K562 (cell line): ENCODE measurements around the gene TRAP1. TPM values are rescaled to one million over a fixed set of nuclear protein-coding genes. Genes with fewer than 3 reads are reported as not detected.

Experiments
- ATAC-seq: fragments of 200-7000 bp; cut with Tn5 transposase; 3 replicates; pipeline ENCODE4 v1.9.1; 2020; ENCODE audit warnings: moderate library complexity
- BruUV-seq: library from RNA; stranded (reverse); fragments of 400-500 nt; replicated peaks from 2 replicates; lab custom pipeline; 2021; lab: Mats Ljungman, UMichigan
- CTCF ChIA-PET: fragments of 300-600 bp; formaldehyde crosslinking; extraction: SDS; loops from one replicate; lab custom pipeline; 2021; ENCODE audit warnings: low intra/inter-chr PET ratio; lab: Yijun Ruan, JAX
- POLR2A ChIA-PET: fragments of 300-600, 350-650 bp; sonication (Branson Sonifier 250); formaldehyde crosslinking; extraction: SDS; loops from one replicate; lab custom pipeline; 2021; ENCODE audit warnings: antibody characterized with exemption, inconsistent platforms; lab: Yijun Ruan, JAX
- DNase-seq, 4 experiments: peaks; one replicate each; pipeline versions ENCODE4 v3.0.0 to v3.0.0-alpha.2; 2011 to 2018; ENCODE audit warnings: low spot score in 3 of 4, mixed read lengths in 3 of 4; ENCODE audit errors: extremely low read depth in 1 of 4
- FAIRE-seq: peaks from 2 replicates; lab custom pipeline; 2011; peaks lifted over from hg19 to GRCh38; lab: Jason Lieb, UNC
- H2AFZ ChIP-seq: 2 replicates; pipeline ENCODE4 v1.6.0; 2011; ENCODE audit warnings: low read depth, low read length, control low read depth, inconsistent platforms
- H3K27ac ChIP-seq: fragments of 200-600 bp; 3 replicates; pipeline ENCODE4 v1.8.0; 2011; ENCODE audit warnings: low read depth, mild to moderate bottlenecking, control low read depth, inconsistent platforms, low read length, moderate library complexity, mixed read lengths; ENCODE audit errors: extremely low read depth
- H3K27me3 ChIP-seq, 2 experiments: fragments of 300-600 bp in 1 of 2; 2 replicates in 1 of 2; 3 replicates in 1 of 2; pipeline versions ENCODE4 v1.6.0 to v1.8.0; 2011; ENCODE audit warnings: inconsistent platforms in 2 of 2, low read length in 2 of 2, mild to moderate bottlenecking in 1 of 2, mixed read lengths in 1 of 2, moderate library complexity in 1 of 2; ENCODE audit not compliant: control insufficient read depth in 2 of 2, insufficient read depth in 2 of 2
- H3K36me3 ChIP-seq: fragments of 300-600 bp; 3 replicates; pipeline ENCODE4 v1.8.0; 2011; ENCODE audit warnings: mild to moderate bottlenecking, low read length, inconsistent platforms; ENCODE audit not compliant: control insufficient read depth, insufficient read depth
- H3K4me1 ChIP-seq, 2 experiments: fragments of 200-600 bp in 1 of 2; replicated peaks in 1 of 2; 2 replicates in 1 of 2; 3 replicates in 1 of 2; pipeline versions ENCODE4 v1.5.1 to v1.8.0; 2011; ENCODE audit warnings: inconsistent platforms in 2 of 2, low read length in 2 of 2, mild to moderate bottlenecking in 1 of 2, mixed read lengths in 1 of 2, moderate library complexity in 1 of 2; ENCODE audit not compliant: control insufficient read depth in 2 of 2, insufficient read depth in 2 of 2
- H3K4me2 ChIP-seq: 2 replicates; pipeline ENCODE4 v1.6.1; 2011; ENCODE audit warnings: low read length, control low read depth, inconsistent platforms, mixed read lengths; ENCODE audit not compliant: insufficient read depth
- H3K4me3 ChIP-seq: fragments of 200-600 bp; sonication (generic), shearing (Covaris generic); 2 replicates; pipeline ENCODE4 v1.5.1; 2016; ENCODE audit warnings: control low read depth, inconsistent platforms
- H3K79me2 ChIP-seq: fragments of 200-600 bp; 3 replicates; pipeline ENCODE4 v1.8.0; 2011; ENCODE audit warnings: low read length, inconsistent platforms; ENCODE audit not compliant: control insufficient read depth, insufficient read depth
- H3K9ac ChIP-seq, 2 experiments: 2 replicates each; pipeline versions ENCODE4 v1.6.0 to v1.6.1; 2011; ENCODE audit warnings: low read depth in 2 of 2, low read length in 2 of 2, control low read depth in 1 of 2, inconsistent platforms in 1 of 2, mild to moderate bottlenecking in 1 of 2, mixed read lengths in 1 of 2; ENCODE audit not compliant: insufficient read depth in 1 of 2
- H3K9me1 ChIP-seq: one replicate; pipeline ENCODE4 v1.6.0; 2011; ENCODE audit warnings: inconsistent platforms, mild to moderate bottlenecking, low read length, moderate library complexity; ENCODE audit not compliant: control insufficient read depth, insufficient read depth
- H3K9me3 ChIP-seq: replicated peaks from 2 replicates; pipeline ENCODE4 v1.5.1; 2011; ENCODE audit warnings: low read depth, low read length, inconsistent platforms; ENCODE audit not compliant: control insufficient read depth, insufficient read depth
- H4K20me1 ChIP-seq: replicated peaks from 2 replicates; pipeline ENCODE4 v1.6.1; 2011; ENCODE audit warnings: low read length, inconsistent platforms, mixed read lengths; ENCODE audit not compliant: control insufficient read depth, insufficient read depth
- BCOR ChIP-seq: fragments of 450-650 bp; IDR thresholded peaks from 2 replicates; pipeline ENCODE4 v1.6.1; 2016
- NFXL1 ChIP-seq: fragments of 450-650 bp; formaldehyde crosslinking; IDR thresholded peaks from 2 replicates; pipeline ENCODE4 v1.4.0; 2021; ENCODE audit warnings: mild to moderate bottlenecking
- NR2F6 ChIP-seq: fragments of 450-650 bp; formaldehyde crosslinking; IDR thresholded peaks from 2 replicates; pipeline ENCODE4 v1.4.0; 2020; ENCODE audit warnings: mild to moderate bottlenecking
- SAFB2 ChIP-seq: fragments of 200-400 bp; formaldehyde crosslinking; IDR thresholded peaks from 2 replicates; pipeline ENCODE4 v1.6.1; 2018; ENCODE audit warnings: borderline replicate concordance, low read length, low read depth, moderate library complexity; ENCODE audit not compliant: severe bottlenecking
- SMC3 ChIP-seq: conservative IDR thresholded peaks from 2 replicates; pipeline ENCODE4 v1.6.1; 2011; ENCODE audit warnings: low read depth, low read length, improper control_type of control experiment; ENCODE audit not compliant: insufficient read depth
- TEAD1 ChIP-seq, 2 experiments: fragments of 450-650 bp in 1 of 2; sonication (generic) in 1 of 2; formaldehyde crosslinking; IDR thresholded peaks; 2 replicates each; pipeline versions ENCODE4 v1.4.0 to v1.8.0; 2020 to 2022; ENCODE audit warnings: mild to moderate bottlenecking in 2 of 2, missing genetic modification reagents in 1 of 2
- WGBS: fragments of 100-300 bp; shearing (Covaris generic); methylation state at CpG from one replicate; pipeline ENCODE4 v1.1.6; 2016; ENCODE audit warnings: low coverage, mixed read lengths; ENCODE audit not compliant: insufficient coverage; ENCODE audit errors: missing lambda C conversion rate; 5-methylcytosine and 5-hydroxymethylcytosine counted together
- in situ Hi-C: fragments of 300-500 bp; cut with MboI; formaldehyde crosslinking; loops from 4 replicates; pipeline ENCODE4 v1.15.0; 2018; ENCODE audit warnings: inconsistent platforms, mixed read lengths
- intact Hi-C: fragments of 100-400 bp; cut with micrococcal nuclease; formaldehyde crosslinking; loops from 2 replicates; pipeline ENCODE4 v1.14.2; 2022
- polyA plus RNA-seq, 8 experiments: library from polyadenylated mRNA; depleted of rRNA in 4 of 8; stranded (reverse) in 5 of 8; unstranded in 3 of 8; fragments of >200 nt; fragmentation: Nextera tagmentation in 2 of 8; fragmentation: Illumina TruSeq in 1 of 8; extraction: Ambion mirVana in 2 of 8; extraction: Trizol in 1 of 8; gene quantifications; 2 replicates each; pipeline versions ENCODE4 v1.2.1 to v1.2.3, GENCODE V29; 2011 to 2014; ENCODE audit warnings: inconsistent platforms in 1 of 8, missing spikeins in 1 of 8
- total RNA-seq, 7 experiments: library from RNA; depleted of rRNA in 6 of 7; stranded (reverse); fragments of >200 nt in 6 of 7; fragmentation: Illumina TruSeq in 2 of 7; extraction: Trizol in 2 of 7; gene quantifications; 2 replicates each; pipeline versions ENCODE4 v1.2.1 to v1.2.3, GENCODE V29; 2011 to 2021; ENCODE audit warnings: low replicate concordance in 1 of 7
- TF ChIP-seq, protein P1 (sequence below): fragments of 250-450 bp; sonication (Bioruptor Pico); IDR thresholded peaks from 2 replicates; pipeline ENCODE4 v1.4.0; 2020; ENCODE audit warnings: borderline replicate concordance
- TF ChIP-seq, protein P2 (sequence below): sonication (generic); formaldehyde crosslinking; IDR thresholded peaks from 2 replicates; pipeline ENCODE4 v1.8.0; 2023; ENCODE audit warnings: mild to moderate bottlenecking, missing genetic modification reagents
- TF ChIP-seq, protein P3 (sequence below): fragments of 450-650 bp; formaldehyde crosslinking; IDR thresholded peaks from 2 replicates; pipeline ENCODE4 v1.4.0; 2020; ENCODE audit warnings: mild to moderate bottlenecking, moderate library complexity

The TRAP1 gene
- total and polyA plus RNA-seq, 9 of the 15 experiments (the other 6 are each of a cell fraction or from before 2014, with no cell fraction given): 19.1 to 436 (median 301) TPM

DNA sequence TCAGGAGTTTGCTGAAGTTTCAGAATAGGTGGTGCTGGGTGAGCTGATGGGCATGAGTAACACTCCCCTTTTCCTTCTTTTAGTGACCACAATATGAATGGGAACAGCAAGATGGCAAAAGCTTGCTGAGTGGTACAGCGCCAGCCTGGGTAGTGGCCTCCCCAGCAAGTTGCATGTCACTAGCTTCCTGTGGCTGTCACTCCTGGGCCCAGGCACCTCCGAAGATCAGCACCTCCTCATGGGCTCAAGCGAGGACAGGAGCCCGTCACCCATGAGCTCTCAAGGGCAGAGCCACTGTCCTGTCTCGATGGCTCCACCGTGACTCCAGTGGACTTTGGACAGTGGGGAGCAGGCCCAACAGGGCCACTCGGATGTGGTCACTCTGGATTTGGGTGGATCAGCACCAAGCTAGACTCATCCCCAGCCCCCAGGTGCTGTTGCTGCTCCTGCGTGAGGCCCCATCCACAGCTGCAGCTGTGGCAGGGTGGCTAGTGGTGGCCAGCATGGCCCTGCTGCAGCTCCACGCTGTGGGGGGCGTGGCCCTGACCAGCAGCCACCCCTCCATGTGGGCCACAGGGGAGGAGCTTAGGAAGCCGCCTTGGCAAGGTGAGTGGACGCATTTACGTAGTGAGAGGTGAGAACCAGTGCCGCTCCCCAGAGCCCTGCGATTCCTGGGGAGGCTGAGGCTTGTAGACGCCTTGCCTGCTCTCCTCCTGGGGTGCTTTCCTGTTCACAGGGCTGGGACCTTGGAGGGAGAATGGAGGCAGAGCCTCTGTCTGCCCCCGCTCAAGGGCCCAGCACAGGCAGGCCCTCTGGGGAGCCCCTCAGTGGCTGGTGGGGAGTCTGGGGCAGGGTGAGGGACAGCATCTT, 76.5 kb downstream of the TRAP1 start (continued):
- TF ChIP-seq, protein P1, sequence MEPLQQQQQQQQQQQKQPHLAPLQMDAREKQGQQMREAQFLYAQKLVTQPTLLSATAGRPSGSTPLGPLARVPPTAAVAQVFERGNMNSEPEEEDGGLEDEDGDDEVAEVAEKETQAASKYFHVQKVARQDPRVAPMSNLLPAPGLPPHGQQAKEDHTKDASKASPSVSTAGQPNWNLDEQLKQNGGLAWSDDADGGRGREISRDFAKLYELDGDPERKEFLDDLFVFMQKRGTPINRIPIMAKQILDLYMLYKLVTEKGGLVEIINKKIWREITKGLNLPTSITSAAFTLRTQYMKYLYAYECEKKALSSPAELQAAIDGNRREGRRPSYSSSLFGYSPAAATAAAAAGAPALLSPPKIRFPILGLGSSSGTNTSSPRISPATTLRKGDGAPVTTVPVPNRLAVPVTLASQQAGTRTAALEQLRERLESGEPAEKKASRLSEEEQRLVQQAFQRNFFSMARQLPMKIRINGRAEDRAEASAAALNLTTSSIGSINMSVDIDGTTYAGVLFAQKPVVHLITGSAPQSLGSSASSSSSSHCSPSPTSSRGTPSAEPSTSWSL (CRISPR knock-in tag): no peak

DNA sequence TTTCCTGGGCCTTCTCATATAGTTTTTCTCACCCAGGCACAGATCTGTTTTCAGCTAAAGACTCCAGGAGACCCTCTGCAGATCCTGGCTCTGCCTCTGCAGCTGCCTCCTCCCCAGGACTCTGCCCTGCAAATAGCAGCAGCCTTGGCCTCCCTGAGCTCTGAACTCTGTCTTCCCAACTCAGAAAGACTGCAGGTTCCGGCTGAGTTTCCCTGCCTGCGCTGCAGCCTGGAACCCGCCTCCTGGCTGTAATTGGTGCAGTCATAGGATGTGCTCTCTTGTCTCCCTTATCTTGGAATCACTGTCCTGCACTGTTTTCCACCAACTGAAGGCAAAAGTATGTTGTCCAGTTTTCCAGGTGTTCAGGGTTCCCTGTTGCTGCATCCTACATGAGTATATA, 77.1 kb downstream of the TRAP1 start:
- no peaks in the 10 kb centered on the region for H3K36me3 ChIP-seq
- no peaks in the 10 kb centered on the region for H3K9me3 ChIP-seq
- TF ChIP-seq TEAD1 (CRISPR knock-in tag; IDR thresholded peaks at IDR 0.05): no peak
- TF ChIP-seq SMC3: no peak
- TF ChIP-seq SAFB2: no peak
- TF ChIP-seq, protein P2, sequence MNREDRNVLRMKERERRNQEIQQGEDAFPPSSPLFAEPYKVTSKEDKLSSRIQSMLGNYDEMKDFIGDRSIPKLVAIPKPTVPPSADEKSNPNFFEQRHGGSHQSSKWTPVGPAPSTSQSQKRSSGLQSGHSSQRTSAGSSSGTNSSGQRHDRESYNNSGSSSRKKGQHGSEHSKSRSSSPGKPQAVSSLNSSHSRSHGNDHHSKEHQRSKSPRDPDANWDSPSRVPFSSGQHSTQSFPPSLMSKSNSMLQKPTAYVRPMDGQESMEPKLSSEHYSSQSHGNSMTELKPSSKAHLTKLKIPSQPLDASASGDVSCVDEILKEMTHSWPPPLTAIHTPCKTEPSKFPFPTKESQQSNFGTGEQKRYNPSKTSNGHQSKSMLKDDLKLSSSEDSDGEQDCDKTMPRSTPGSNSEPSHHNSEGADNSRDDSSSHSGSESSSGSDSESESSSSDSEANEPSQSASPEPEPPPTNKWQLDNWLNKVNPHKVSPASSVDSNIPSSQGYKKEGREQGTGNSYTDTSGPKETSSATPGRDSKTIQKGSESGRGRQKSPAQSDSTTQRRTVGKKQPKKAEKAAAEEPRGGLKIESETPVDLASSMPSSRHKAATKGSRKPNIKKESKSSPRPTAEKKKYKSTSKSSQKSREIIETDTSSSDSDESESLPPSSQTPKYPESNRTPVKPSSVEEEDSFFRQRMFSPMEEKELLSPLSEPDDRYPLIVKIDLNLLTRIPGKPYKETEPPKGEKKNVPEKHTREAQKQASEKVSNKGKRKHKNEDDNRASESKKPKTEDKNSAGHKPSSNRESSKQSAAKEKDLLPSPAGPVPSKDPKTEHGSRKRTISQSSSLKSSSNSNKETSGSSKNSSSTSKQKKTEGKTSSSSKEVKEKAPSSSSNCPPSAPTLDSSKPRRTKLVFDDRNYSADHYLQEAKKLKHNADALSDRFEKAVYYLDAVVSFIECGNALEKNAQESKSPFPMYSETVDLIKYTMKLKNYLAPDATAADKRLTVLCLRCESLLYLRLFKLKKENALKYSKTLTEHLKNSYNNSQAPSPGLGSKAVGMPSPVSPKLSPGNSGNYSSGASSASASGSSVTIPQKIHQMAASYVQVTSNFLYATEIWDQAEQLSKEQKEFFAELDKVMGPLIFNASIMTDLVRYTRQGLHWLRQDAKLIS: no peak
- no peak for TF ChIP-seq BCOR
- no peak for TF ChIP-seq NFXL1 (CRISPR knock-in tag)
- TF ChIP-seq, protein P3, sequence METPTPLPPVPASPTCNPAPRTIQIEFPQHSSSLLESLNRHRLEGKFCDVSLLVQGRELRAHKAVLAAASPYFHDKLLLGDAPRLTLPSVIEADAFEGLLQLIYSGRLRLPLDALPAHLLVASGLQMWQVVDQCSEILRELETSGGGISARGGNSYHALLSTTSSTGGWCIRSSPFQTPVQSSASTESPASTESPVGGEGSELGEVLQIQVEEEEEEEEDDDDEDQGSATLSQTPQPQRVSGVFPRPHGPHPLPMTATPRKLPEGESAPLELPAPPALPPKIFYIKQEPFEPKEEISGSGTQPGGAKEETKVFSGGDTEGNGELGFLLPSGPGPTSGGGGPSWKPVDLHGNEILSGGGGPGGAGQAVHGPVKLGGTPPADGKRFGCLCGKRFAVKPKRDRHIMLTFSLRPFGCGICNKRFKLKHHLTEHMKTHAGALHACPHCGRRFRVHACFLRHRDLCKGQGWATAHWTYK: no peak
- TF ChIP-seq, protein P1 (CRISPR knock-in tag): no peak
- TF ChIP-seq NR2F6 (CRISPR knock-in tag): no peak
- TF ChIP-seq, all 486 proteins: peak for 0
- H3K9me1 ChIP-seq: no peaks in the 10 kb centered on the region
- WGBS: 76% methylated on average over 3 of the region's 3 CpGs
- ATAC-seq (no peak), DNase-seq (no peak), FAIRE-seq (no peak)
- H3K4me1 ChIP-seq: peaks cover 25 to 34% of the 10 kb centered on the region in 2 experiments
- H3K27me3 ChIP-seq: no peaks in the 10 kb centered on the region
- no peak overlapping the region for H3K4me3 ChIP-seq
- no peak overlapping the region for H3K4me2 ChIP-seq
- no peaks in the 10 kb centered on the region for H4K20me1 ChIP-seq
- CTCF ChIA-PET: no interaction called here
- in situ Hi-C loops (no loop called here), intact Hi-C loops (no loop called here)
- no peak overlapping the region for H3K27ac ChIP-seq
- POLR2A ChIA-PET: interaction anchor here (0.6 to 0.7 kb wide), 3 partner anchors 14 to 655 kb away, joined by 3 read pairs; no protein-coding TSS in a partner anchor
- no peak overlapping the region for H3K9ac ChIP-seq
- H2AFZ ChIP-seq: no peak overlapping the region
- no peaks in the 10 kb centered on the region for H3K79me2 ChIP-seq
- no TSS peak for BruUV-seq
